Midbrain (tissue), 1 donor: Measurements from ENCODE around the gene LCN2.

Experiments
- DNase-seq: peaks from one replicate; lab custom pipeline; 2025; lab: John Stamatoyannopoulos, UW

LCN2 gene

GRCh38 chr9:128149951-128150593 is 819 bp downstream of the LCN2 start:
- DNase-seq = no peak

GRCh38 chr9:128150594-128151308 is 1.5 kb downstream of the LCN2 start:
- DNase-seq = no peak

GRCh38 chr9:128151309-128152132 is 2.3 kb downstream of the LCN2 start:
- no peak for DNase-seq

GRCh38 chr9:128152133-128153059 is 3.1 kb downstream of the LCN2 start:
- DNase-seq = no peak

GRCh38 chr9:128153060-128153946 is 4.0 kb downstream of the LCN2 start:
- DNase-seq = no peak

- DNase-seq = no peak
Observed at GRCh38 chr9:128153947-128154695, 4.9 kb downstream of the LCN2 start.

- DNase-seq = no peak
Observed at GRCh38 chr9:128155736-128156500, 6.7 kb downstream of the LCN2 start.

GRCh38 chr9:128159522-128159783 is 10.2 kb downstream of the LCN2 start:
- DNase-seq = no peak

- peak; percentile 92 for DNase-seq
Observed at GRCh38 chr9:128159784-128160602, 10.7 kb downstream of the LCN2 start, which contains the start of gene BBLN. Gene BBLN (plus strand): TSS chr9:128160265. CDS start chr9:128160408, 143 bp downstream.

GRCh38 chr9:128160603-128160987 is 11.3 kb downstream of the LCN2 start:
- DNase-seq = no peak

GRCh38 chr9:128161215-128161902 is 12.1 kb downstream of the LCN2 start:
- DNase-seq = no peak

- no peak for DNase-seq
Observed at GRCh38 chr9:128162215-128163026, 13.2 kb downstream of the LCN2 start.

GRCh38 chr9:128163027-128163515 is 13.8 kb downstream of the LCN2 start:
- DNase-seq = no peak

- DNase-seq = no peak
Observed at GRCh38 chr9:128163523-128164306, 14.5 kb downstream of the LCN2 start.

GRCh38 chr9:128164307-128164885 is 15.1 kb downstream of the LCN2 start:
- no peak for DNase-seq

GRCh38 chr9:128166169-128166568 is 16.9 kb downstream of the LCN2 start:
- DNase-seq = no peak
